Fibroblast of lung (primary cell): ENCODE results near the gene PLCD4. TPM values are rescaled to one million over a fixed set of nuclear protein-coding genes. Genes with fewer than 3 reads are reported as not detected.

ENCODE experiments used
- DNase-seq, 2 donors: peaks; one replicate each; pipeline versions ENCODE4 v3.0.0 to v3.0.0-alpha.2; 2010; ENCODE audit warnings: low read depth in 2 of 2
- H2AFZ ChIP-seq: 2 replicates; pipeline ENCODE4 v1.5.1; 2012; ENCODE audit warnings: low read length, control low read depth, inconsistent platforms
- H3K27ac ChIP-seq: 2 replicates; pipeline ENCODE4 v1.5.1; 2011; ENCODE audit warnings: low read length, control low read depth; ENCODE audit not compliant: insufficient read depth
- H3K27me3 ChIP-seq: 2 replicates; pipeline ENCODE4 v1.5.1; 2011; ENCODE audit warnings: mild to moderate bottlenecking, low read length; ENCODE audit not compliant: control insufficient read depth, insufficient read depth
- H3K36me3 ChIP-seq: 2 replicates; pipeline ENCODE4 v1.5.1; 2011; ENCODE audit warnings: low read length; ENCODE audit not compliant: control insufficient read depth, insufficient read depth
- H3K4me1 ChIP-seq: 2 replicates; pipeline ENCODE4 v1.5.1; 2011; ENCODE audit warnings: low read length; ENCODE audit not compliant: control insufficient read depth, insufficient read depth; ENCODE audit errors: extremely low read depth
- H3K4me2 ChIP-seq: 2 replicates; pipeline ENCODE4 v1.5.1; 2011; ENCODE audit warnings: low read length, control low read depth; ENCODE audit not compliant: insufficient read depth; ENCODE audit errors: extremely low read depth
- H3K4me3 ChIP-seq, 4 experiments: fragments of 200-600 bp in 1 of 4; sonication (generic) in 1 of 4; replicated peaks in 1 of 4; 2 replicates each; pipeline ENCODE4 v1.5.1; 2011 to 2016; ENCODE audit warnings: low read length in 4 of 4, low read depth in 3 of 4, mild to moderate bottlenecking in 3 of 4, control low read depth in 2 of 4, inconsistent platforms in 1 of 4, mixed read lengths in 1 of 4; ENCODE audit not compliant: insufficient read depth in 1 of 4; ENCODE audit errors: control extremely low read depth in 1 of 4
- H3K79me2 ChIP-seq: 2 replicates; pipeline ENCODE4 v1.5.1; 2012; ENCODE audit warnings: mild to moderate bottlenecking, low read length, inconsistent platforms; ENCODE audit not compliant: control insufficient read depth, insufficient read depth
- H3K9ac ChIP-seq: 2 replicates; pipeline ENCODE4 v1.5.1; 2011; ENCODE audit warnings: mild to moderate bottlenecking, low read length, control low read depth; ENCODE audit not compliant: insufficient read depth
- H3K9me3 ChIP-seq: 2 replicates; pipeline ENCODE4 v1.5.1; 2012; ENCODE audit warnings: low read depth, low read length; ENCODE audit not compliant: control insufficient read depth, insufficient read depth
- H4K20me1 ChIP-seq: 2 replicates; pipeline ENCODE4 v1.5.1; 2011; ENCODE audit warnings: low read length; ENCODE audit not compliant: control insufficient read depth, insufficient read depth; ENCODE audit errors: extremely low read depth
- CTCF ChIP-seq, 2 donors: IDR thresholded peaks in 1 of 2; conservative IDR thresholded peaks in 1 of 2; 1 replicate in 1 of 2; 2 replicates in 1 of 2; pipeline ENCODE4 v1.5.1; 2011 to 2012; ENCODE audit warnings: low read length in 2 of 2, control low read depth in 1 of 2, inconsistent platforms in 1 of 2, low read depth in 1 of 2, mild to moderate bottlenecking in 1 of 2
- EZH2 ChIP-seq: IDR thresholded peaks from 2 replicates; pipeline ENCODE4 v1.5.1; 2012; ENCODE audit warnings: low read length, control low read depth, mild to moderate bottlenecking; ENCODE audit errors: missing control alignments
- polyA plus RNA-seq, 2 donors: library from polyadenylated mRNA; depleted of rRNA in 1 of 2; stranded (reverse) in 1 of 2; unstranded in 1 of 2; fragments of >200 nt; gene quantifications; 2 replicates each; pipeline ENCODE4 v1.2.1, GENCODE V29; 2011 to 2012; ENCODE audit warnings: missing spikeins in 1 of 2
- total RNA-seq: library from RNA; depleted of rRNA; stranded (reverse); fragments of >200 nt; gene quantifications from 2 replicates; pipeline ENCODE4 v1.2.1, GENCODE V29; 2014

The PLCD4 gene
- total and polyA plus RNA-seq, 2 donors (not counting 1 experiment from before 2014, with no cell fraction given), result 5.8 to 10.7 TPM

GRCh38 chr2:218662827-218663226 lies 55.1 kb downstream of the PLCD4 start:
- no peak overlapping the region for H3K4me2 ChIP-seq
- no peak overlapping the region for H3K9ac ChIP-seq
- TF ChIP-seq EZH2, result no peak
- no peak for TF ChIP-seq CTCF (conservative IDR thresholded peaks at IDR 0.05 in 1 of 2, IDR thresholded peaks at IDR 0.05 in 1 of 2; ENCODE audit: low read depth in 1 of 2, low read length in 2 of 2)
- H3K4me1 ChIP-seq, result no peaks in the 10 kb centered on the region
- H2AFZ ChIP-seq, result no peak overlapping the region
- H4K20me1 ChIP-seq, result no peaks in the 10 kb centered on the region
- H3K9me3 ChIP-seq, result no peaks in the 10 kb centered on the region
- no peaks in the 10 kb centered on the region for H3K27me3 ChIP-seq
- no peak for DNase-seq
- peaks cover 32% of the 10 kb centered on the region for H3K36me3 ChIP-seq
- H3K79me2 ChIP-seq, result peaks cover 15% of the 10 kb centered on the region
- H3K4me3 ChIP-seq, result no peak overlapping the region
- no peak overlapping the region for H3K27ac ChIP-seq

- Histone ChIP-seq H3K4me1 (no peaks in the 10 kb centered on the region), H3K27me3 (no peaks in the 10 kb centered on the region), H3K27ac (no peak overlapping the region), H4K20me1 (no peaks in the 10 kb centered on the region), H2AFZ (no peak overlapping the region), H3K4me3 (no peak overlapping the region), H3K9me3 (no peaks in the 10 kb centered on the region), H3K79me2 (peaks cover 8% of the 10 kb centered on the region), H3K4me2 (no peak overlapping the region), H3K9ac (no peak overlapping the region), H3K36me3 (peaks cover 38% of the 10 kb centered on the region)
- DNase-seq, result no peak
- TF ChIP-seq CTCF (conservative IDR thresholded peaks at IDR 0.05 in 1 of 2, IDR thresholded peaks at IDR 0.05 in 1 of 2; ENCODE audit: low read depth in 1 of 2, low read length in 2 of 2) (no peak), EZH2 (no peak)
These were observed 56.2 kb downstream of the PLCD4 start for GRCh38 chr2:218663901-218664300.

- H4K20me1 ChIP-seq, result no peaks in the 10 kb centered on the region
- TF ChIP-seq EZH2 (no peak), CTCF (conservative IDR thresholded peaks at IDR 0.05 in 1 of 2, IDR thresholded peaks at IDR 0.05 in 1 of 2; ENCODE audit: low read depth in 1 of 2, low read length in 2 of 2) (no peak)
- peaks cover 14% of the 10 kb centered on the region for H3K79me2 ChIP-seq
- H3K9ac ChIP-seq, result no peak overlapping the region
- peaks cover 41% of the 10 kb centered on the region for H3K36me3 ChIP-seq
- H3K27me3 ChIP-seq, result no peaks in the 10 kb centered on the region
- H2AFZ ChIP-seq, result no peak overlapping the region
- H3K4me1 ChIP-seq, result no peaks in the 10 kb centered on the region
- no peak overlapping the region for H3K27ac ChIP-seq
- H3K4me2 ChIP-seq, result no peak overlapping the region
- no peaks in the 10 kb centered on the region for H3K9me3 ChIP-seq
- H3K4me3 ChIP-seq, result no peak overlapping the region
- DNase-seq, result no peak
These were observed 57.0 kb downstream of the PLCD4 start for GRCh38 chr2:218664653-218665052.
